ENCODE data around the gene IER5.

The IER5 gene

GRCh38 chr1:181086091-181086490 is 2.4 kb upstream of the IER5 start:
- TF ChIP-seq TOX (CRISPR knock-in tag; IDR thresholded peaks at IDR 0.05; ENCODE audit: borderline replicate concordance): no peak
- no peak for TF ChIP-seq GLIS3 (CRISPR knock-in tag; IDR thresholded peaks at IDR 0.05)
- TF ChIP-seq ZNF70 (CRISPR knock-in tag; IDR thresholded peaks at IDR 0.05): no peak
- no peak for TF ChIP-seq ZFP30 (CRISPR knock-in tag; IDR thresholded peaks at IDR 0.05)
- no peak for TF ChIP-seq RARB (CRISPR knock-in tag; IDR thresholded peaks at IDR 0.05)
- no peak for TF ChIP-seq ESRRG (CRISPR knock-in tag; IDR thresholded peaks at IDR 0.05)
- TF ChIP-seq OSR1 (CRISPR knock-in tag; IDR thresholded peaks at IDR 0.05): no peak
- no peak for TF ChIP-seq ZNF565 (CRISPR knock-in tag; conservative IDR thresholded peaks at IDR 0.05; ENCODE audit: low read depth)
- no peak for TF ChIP-seq BACH2 (CRISPR knock-in tag; IDR thresholded peaks at IDR 0.05; ENCODE audit: borderline replicate concordance)
- TF ChIP-seq ZC3H10 (CRISPR knock-in tag; IDR thresholded peaks at IDR 0.05): no peak
- TF ChIP-seq CREB5 (CRISPR knock-in tag; IDR thresholded peaks at IDR 0.05; ENCODE audit: low read depth): no peak
- no peak for TF ChIP-seq ISL1 (CRISPR knock-in tag; IDR thresholded peaks at IDR 0.05)
- TF ChIP-seq PATZ1 (CRISPR knock-in tag; IDR thresholded peaks at IDR 0.05; ENCODE audit: borderline replicate concordance): no peak
- TF ChIP-seq CSDC2 (CRISPR knock-in tag; IDR thresholded peaks at IDR 0.05): no peak
- no peak for TF ChIP-seq ZNF8 (CRISPR knock-in tag; IDR thresholded peaks at IDR 0.05)
- TF ChIP-seq POU6F1 (CRISPR knock-in tag; IDR thresholded peaks at IDR 0.05; ENCODE audit: borderline replicate concordance, low read depth): no peak
- no peak for ATAC-seq

GRCh38 chr1:181086926-181087325 is 1.6 kb upstream of the IER5 start:
- peak; percentile 9; the same call in 2 of the 3 replicates for ATAC-seq
- TF ChIP-seq RARB (CRISPR knock-in tag; IDR thresholded peaks at IDR 0.05) (no peak), ZNF8 (CRISPR knock-in tag; IDR thresholded peaks at IDR 0.05) (no peak), CSRNP3 (CRISPR knock-in tag; IDR thresholded peaks at IDR 0.05) (no peak), BACH2 (CRISPR knock-in tag; IDR thresholded peaks at IDR 0.05; ENCODE audit: borderline replicate concordance) (no peak), ESRRG (CRISPR knock-in tag; IDR thresholded peaks at IDR 0.05) (no peak), PATZ1 (CRISPR knock-in tag; IDR thresholded peaks at IDR 0.05; ENCODE audit: borderline replicate concordance) (no peak), OSR1 (CRISPR knock-in tag; IDR thresholded peaks at IDR 0.05) (no peak), TSHZ2 (CRISPR knock-in tag; IDR thresholded peaks at IDR 0.05) (no peak), ZNF565 (CRISPR knock-in tag; conservative IDR thresholded peaks at IDR 0.05; ENCODE audit: low read depth) (no peak), ZFP3 (CRISPR knock-in tag; IDR thresholded peaks at IDR 0.05) (no peak), GLIS3 (CRISPR knock-in tag; IDR thresholded peaks at IDR 0.05) (no peak), ZC3H10 (CRISPR knock-in tag; IDR thresholded peaks at IDR 0.05) (no peak), TCF4 (CRISPR knock-in tag; IDR thresholded peaks at IDR 0.05; ENCODE audit: borderline replicate concordance) (no peak), PPARA (CRISPR knock-in tag; IDR thresholded peaks at IDR 0.05; ENCODE audit: borderline replicate concordance) (no peak), CSDC2 (CRISPR knock-in tag; IDR thresholded peaks at IDR 0.05) (no peak)

Measured in SK-N-SH treated with all-trans-retinoic acid at 6 μM for 48 hours (cell line).